Stimulated activated CD4-positive, alpha-beta T cell treated with anti-CD3 and anti-CD28 coated beads, Interleukin-1b, Interleukin-23, amount 100 ng/mL, for 4 hours (primary cell): ENCODE measurements around the gene SDS.
"Not testable (repeated sequence)": the region's sequence is repeated elsewhere in the genome, so short reads cannot be mapped to it uniquely, and the experiment has no call there.

ENCODE experiments used
- DNase-seq, 2 donors: peaks; one replicate each; pipeline ENCODE4 v3.0.0-alpha.2; 2020; ENCODE audit warnings: low read depth in 2 of 2

Gene SDS

GRCh38 chr12:113374823-113375428, 28.8 kb downstream of the SDS start:
- no peak for DNase-seq

- DNase-seq, result no peak
These were observed 29.7 kb downstream of the SDS start for GRCh38 chr12:113373969-113374368.

GRCh38 chr12:113373440-113373839, 30.2 kb downstream of the SDS start:
- DNase-seq, result no peak

DNA sequence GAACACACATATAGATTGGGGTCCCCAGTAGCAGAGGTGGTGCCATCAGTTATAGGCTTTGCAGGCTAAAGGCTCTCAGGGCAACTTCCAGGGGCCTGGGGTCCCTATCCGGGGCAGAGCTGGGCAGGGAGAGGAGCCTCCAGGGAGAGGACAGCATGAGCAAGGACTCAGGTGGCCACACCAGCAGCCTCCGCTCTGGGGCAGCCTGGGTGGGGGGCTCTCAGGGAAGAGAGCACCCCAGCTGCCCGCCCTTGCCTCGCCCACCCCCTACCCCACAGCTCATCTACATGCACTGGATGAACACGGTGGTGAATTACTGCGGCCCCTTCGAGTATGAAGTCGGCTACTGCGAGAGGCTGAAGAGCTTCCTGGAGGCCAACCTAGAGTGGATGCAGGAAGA, 31.3 kb downstream of the SDS start:
- no peak for DNase-seq

GRCh38 chr12:113371808-113372207, 31.9 kb downstream of the SDS start:
- DNase-seq, result no peak

DNA sequence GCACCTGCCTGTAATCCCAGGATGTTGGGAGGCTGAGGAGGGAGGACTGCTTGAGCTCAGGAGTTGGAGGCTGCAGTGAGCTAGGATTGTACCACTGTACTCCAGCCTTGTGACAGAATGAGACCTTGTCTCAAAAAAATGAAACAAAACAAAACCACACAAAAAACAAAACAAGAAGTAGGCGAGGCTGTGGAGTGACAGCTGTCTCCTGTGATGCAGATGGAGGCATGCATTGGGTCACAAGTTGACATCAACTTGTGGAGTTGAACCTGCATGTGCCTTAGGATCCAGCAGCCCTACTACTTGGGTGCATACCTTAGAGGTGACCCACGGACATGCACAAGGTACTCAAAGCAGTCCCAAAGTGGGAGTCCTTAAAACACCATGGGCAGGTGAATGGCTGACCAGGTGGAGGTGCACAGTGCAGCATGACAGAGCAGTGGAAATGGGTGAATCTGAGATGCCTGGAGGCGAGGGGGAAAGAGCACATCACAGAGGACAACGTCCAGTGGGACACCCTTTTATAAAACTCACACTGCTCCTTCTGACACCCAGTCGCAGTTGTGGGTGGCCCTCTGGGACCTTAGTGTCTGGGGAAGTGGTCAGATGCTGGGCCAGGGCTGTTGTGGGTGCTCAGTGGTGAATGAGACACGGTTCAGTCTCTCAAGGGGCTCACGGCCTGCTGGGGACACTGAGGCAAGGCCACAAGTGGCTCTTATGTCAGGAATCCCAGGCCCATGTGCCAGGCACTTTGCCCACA, 32.6 kb downstream of the SDS start:
- no peak for DNase-seq

GRCh38 chr12:113369391-113369985, 34.2 kb downstream of the SDS start:
- DNase-seq, result no peak

DNA sequence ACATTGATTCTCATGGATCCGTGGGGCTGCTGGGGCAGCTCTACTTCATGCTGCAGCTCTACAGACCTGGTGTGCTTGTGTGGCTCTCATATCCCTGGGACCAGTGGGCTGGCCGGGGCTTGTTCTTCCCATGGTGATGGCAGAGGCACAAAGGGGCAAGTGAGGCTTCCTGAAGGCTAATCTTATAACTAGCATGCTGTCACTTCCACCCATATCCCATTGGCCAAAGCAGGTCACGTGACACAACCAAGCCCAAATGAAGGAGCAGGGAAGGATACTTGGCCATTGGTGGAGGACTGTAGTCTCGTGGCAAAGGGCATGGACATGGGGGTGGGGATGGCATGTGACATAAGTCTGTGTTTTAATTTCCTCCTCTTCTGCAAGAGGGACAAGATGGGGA, 35.4 kb downstream of the SDS start:
- no peak for DNase-seq

- no peak for DNase-seq
These were observed 36.9 kb downstream of the SDS start for GRCh38 chr12:113366827-113367226.

- DNase-seq, result no peak
These were observed 37.9 kb downstream of the SDS start for GRCh38 chr12:113365639-113366395.

GRCh38 chr12:113364698-113365097, 39.0 kb downstream of the SDS start:
- no peak for DNase-seq

- no peak for DNase-seq
These were observed 41.9 kb downstream of the SDS start for GRCh38 chr12:113361574-113362370.

DNA sequence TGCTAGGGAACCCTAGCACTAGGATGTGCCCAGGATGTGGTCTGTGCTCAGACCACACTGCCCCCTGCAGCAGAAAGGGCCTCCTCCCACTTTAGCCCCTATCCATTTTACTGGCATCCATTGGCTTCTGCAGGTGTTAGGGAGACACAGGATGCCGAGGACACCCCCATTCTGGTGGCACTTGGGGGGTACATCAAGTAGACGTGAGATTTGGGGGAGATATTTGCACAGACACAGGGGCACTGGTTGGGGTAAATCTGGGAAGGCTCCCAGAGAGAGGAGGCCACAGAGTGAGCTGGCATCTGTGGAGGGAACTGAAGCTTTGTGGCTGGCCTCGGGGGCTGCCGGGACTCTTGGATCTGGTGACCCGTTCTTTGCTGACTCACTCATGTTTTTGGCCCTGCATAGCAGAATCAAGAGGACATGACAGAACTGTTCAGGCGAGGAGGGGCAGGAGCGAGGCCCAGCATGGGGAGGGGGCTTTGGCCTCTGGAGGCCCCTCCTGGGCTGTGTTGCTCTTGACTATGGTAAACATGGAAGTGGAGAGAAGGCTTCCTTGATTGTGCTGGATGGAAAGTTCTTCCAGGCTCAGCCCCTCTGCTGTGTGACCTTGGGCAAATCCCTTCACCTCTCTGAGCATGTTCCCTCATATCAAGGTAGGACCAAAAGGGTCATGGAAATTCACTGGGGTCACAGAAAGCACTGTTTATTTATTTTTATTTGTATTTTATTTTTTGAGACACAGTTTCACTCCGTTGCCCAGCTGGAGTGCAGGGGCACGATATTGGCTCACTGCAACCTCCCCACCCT, 43.5 kb downstream of the SDS start:
- no peak for DNase-seq

GRCh38 chr12:113359133-113359938, 44.4 kb downstream of the SDS start:
- DNase-seq, result no peak

GRCh38 chr12:113358381-113359132, 45.1 kb downstream of the SDS start, which contains the start of gene PLBD2:
TSS of gene PLBD2 (plus strand) at chr12:113358587. CDS start at chr12:113358601, 14 bp downstream.
- peak; percentile 91 to 93 for DNase-seq

DNA sequence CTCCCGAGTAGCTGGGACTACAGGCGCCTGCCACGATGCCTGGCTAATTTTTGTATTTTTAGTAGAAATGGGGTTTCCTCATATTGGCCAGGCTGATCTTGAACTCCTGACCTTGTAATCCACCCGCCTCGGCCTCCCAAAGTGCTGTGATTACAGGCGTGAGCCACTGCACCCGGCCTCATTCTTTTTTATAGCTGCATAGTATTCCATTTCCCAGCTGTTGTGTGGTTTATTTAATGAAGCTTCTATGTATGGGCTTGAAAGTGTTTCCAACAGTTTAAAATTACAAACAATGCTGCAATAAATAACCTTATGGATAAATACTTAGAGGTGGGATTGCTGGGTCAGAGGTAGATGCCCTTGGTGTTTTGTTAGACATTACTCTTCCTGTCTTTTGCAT, 49.5 kb downstream of the SDS start:
- DNase-seq, result not testable (repeated sequence)

GRCh38 chr12:113351089-113351488, 52.6 kb downstream of the SDS start:
- DNase-seq, result no peak

DNA sequence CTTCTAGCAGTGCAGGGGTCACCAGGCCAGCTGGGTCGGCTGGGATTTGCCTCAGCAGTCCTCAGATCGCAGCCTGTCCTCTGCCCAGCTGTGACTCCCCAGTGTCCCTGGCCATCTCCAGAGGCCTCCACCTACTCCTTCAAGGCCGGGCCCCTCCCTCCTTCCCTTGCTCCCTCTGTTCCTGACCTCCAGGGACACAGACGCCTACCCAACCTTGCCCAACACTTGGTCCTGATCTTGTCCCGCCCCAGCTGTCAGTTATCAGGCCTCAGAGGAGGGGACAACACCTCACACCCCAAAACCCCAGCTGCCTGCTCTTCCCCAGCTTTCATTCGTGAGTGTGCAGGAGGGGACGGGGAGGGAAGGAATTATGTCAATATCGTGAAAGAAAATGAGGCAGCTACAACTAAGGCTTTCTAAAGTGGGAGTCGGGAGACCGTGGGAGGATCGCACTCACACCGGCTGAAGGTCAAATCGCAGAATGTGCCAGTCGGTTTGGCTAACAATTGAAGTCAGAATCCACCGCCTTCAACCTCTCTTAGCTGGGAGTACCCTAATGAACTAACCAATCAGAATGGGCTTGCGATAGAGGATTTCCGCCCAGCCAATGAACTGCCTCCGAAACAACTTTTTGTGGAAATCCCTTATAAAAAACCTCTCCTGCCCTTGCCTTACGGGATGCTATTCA, 54.7 kb downstream of the SDS start:
- DNase-seq, result no peak
